HEK293 (cell line): ENCODE results near the gene CENPP.

Experiments used
- CTCF ChIP-seq: fragments of 450-650 bp; formaldehyde crosslinking; IDR thresholded peaks from 2 replicates; pipeline ENCODE4 v1.5.1; 2016; ENCODE audit warnings: missing biosample characterization, missing genetic modification characterization
- KLF9 ChIP-seq: fragments of 450-650 bp; formaldehyde crosslinking; IDR thresholded peaks from 2 replicates; pipeline ENCODE4 v1.5.1; 2016; ENCODE audit warnings: missing biosample characterization, missing genetic modification characterization, low read depth
- REST ChIP-seq: fragments of 450-650 bp; formaldehyde crosslinking; IDR thresholded peaks from 2 replicates; pipeline ENCODE4 v1.5.1; 2016; ENCODE audit warnings: missing biosample characterization, missing genetic modification characterization
- SP2 ChIP-seq: fragments of 450-650 bp; formaldehyde crosslinking; IDR thresholded peaks from 2 replicates; pipeline ENCODE4 v1.5.1; 2016; ENCODE audit warnings: missing biosample characterization, missing genetic modification characterization
- YY1 ChIP-seq: fragments of 450-650 bp; formaldehyde crosslinking; IDR thresholded peaks from 2 replicates; pipeline ENCODE4 v1.5.1; 2018; ENCODE audit warnings: missing biosample characterization, missing genetic modification characterization
- ZNF138 ChIP-seq: fragments of 450-650 bp; formaldehyde crosslinking; IDR thresholded peaks from 2 replicates; pipeline ENCODE4 v1.5.1; 2016; ENCODE audit warnings: missing biosample characterization, missing genetic modification characterization, borderline replicate concordance
- ZNF324 ChIP-seq: fragments of 450-650 bp; formaldehyde crosslinking; IDR thresholded peaks from 2 replicates; pipeline ENCODE4 v1.5.1; 2016; ENCODE audit warnings: missing biosample characterization, missing genetic modification characterization
- ZNF473 ChIP-seq: fragments of 450-650 bp; formaldehyde crosslinking; IDR thresholded peaks from 2 replicates; pipeline ENCODE4 v1.5.1; 2017; ENCODE audit warnings: missing biosample characterization, missing genetic modification characterization
- ZNF510 ChIP-seq: fragments of 450-650 bp; formaldehyde crosslinking; IDR thresholded peaks from 2 replicates; pipeline ENCODE4 v1.5.1; 2018; ENCODE audit warnings: mild to moderate bottlenecking, missing genetic modification characterization, missing biosample characterization; ENCODE audit not compliant: insufficient replicate concordance
- ZNF664 ChIP-seq: fragments of 450-650 bp; formaldehyde crosslinking; IDR thresholded peaks from 2 replicates; pipeline ENCODE4 v1.5.1; 2016; ENCODE audit warnings: missing biosample characterization, missing genetic modification characterization
- ZNF791 ChIP-seq: fragments of 450-650 bp; formaldehyde crosslinking; IDR thresholded peaks from 2 replicates; pipeline ENCODE4 v1.5.1; 2016; ENCODE audit warnings: missing biosample characterization, missing genetic modification characterization
- ZNF830 ChIP-seq: fragments of 450-650 bp; IDR thresholded peaks from 2 replicates; pipeline ENCODE4 v1.5.0; 2018; ENCODE audit warnings: missing biosample characterization, missing genetic modification characterization, low read depth, mild to moderate bottlenecking, moderate library complexity
- TF ChIP-seq, protein P1 (sequence below): fragments of 450-650 bp; formaldehyde crosslinking; IDR thresholded peaks from 2 replicates; pipeline ENCODE4 v1.5.1; 2016; ENCODE audit warnings: missing biosample characterization, missing genetic modification characterization

GRCh38 chr9:92467041-92467440 lies 141.3 kb downstream of the CENPP start:
- no peak for TF ChIP-seq CTCF (tag by site-specific recombination)
- TF ChIP-seq ZNF473 (tag by site-specific recombination): no peak
- no peak for TF ChIP-seq ZNF664 (tag by site-specific recombination)
- TF ChIP-seq REST (tag by site-specific recombination): no peak
- no peak for TF ChIP-seq SP2 (tag by site-specific recombination)
- no peak for TF ChIP-seq ZNF324 (tag by site-specific recombination)
- TF ChIP-seq KLF9 (tag by site-specific recombination): no peak
- TF ChIP-seq YY1 (tag by site-specific recombination): no peak
- TF ChIP-seq ZNF791 (tag by site-specific recombination): no peak
- TF ChIP-seq ZNF830: no peak
- no peak for TF ChIP-seq ZNF138 (tag by site-specific recombination)
- no peak for TF ChIP-seq ZNF510 (tag by site-specific recombination)
- TF ChIP-seq, protein P1, sequence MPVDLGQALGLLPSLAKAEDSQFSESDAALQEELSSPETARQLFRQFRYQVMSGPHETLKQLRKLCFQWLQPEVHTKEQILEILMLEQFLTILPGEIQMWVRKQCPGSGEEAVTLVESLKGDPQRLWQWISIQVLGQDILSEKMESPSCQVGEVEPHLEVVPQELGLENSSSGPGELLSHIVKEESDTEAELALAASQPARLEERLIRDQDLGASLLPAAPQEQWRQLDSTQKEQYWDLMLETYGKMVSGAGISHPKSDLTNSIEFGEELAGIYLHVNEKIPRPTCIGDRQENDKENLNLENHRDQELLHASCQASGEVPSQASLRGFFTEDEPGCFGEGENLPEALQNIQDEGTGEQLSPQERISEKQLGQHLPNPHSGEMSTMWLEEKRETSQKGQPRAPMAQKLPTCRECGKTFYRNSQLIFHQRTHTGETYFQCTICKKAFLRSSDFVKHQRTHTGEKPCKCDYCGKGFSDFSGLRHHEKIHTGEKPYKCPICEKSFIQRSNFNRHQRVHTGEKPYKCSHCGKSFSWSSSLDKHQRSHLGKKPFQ (tag by site-specific recombination): no peak
